GM10266 (cell line): ENCODE data around the gene TMEM184C.

Experiments
- DNase-seq: peaks from one replicate; pipeline ENCODE4 v3.0.0; 2012; ENCODE audit errors: extremely low spot score
- TF ChIP-seq, protein P1 (sequence below): IDR thresholded peaks from 2 replicates; pipeline ENCODE4 v1.5.1; 2012; ENCODE audit warnings: mild to moderate bottlenecking, low read depth; ENCODE audit not compliant: control insufficient read depth, insufficient read depth; ENCODE audit errors: missing control alignments

The TMEM184C gene

DNA sequence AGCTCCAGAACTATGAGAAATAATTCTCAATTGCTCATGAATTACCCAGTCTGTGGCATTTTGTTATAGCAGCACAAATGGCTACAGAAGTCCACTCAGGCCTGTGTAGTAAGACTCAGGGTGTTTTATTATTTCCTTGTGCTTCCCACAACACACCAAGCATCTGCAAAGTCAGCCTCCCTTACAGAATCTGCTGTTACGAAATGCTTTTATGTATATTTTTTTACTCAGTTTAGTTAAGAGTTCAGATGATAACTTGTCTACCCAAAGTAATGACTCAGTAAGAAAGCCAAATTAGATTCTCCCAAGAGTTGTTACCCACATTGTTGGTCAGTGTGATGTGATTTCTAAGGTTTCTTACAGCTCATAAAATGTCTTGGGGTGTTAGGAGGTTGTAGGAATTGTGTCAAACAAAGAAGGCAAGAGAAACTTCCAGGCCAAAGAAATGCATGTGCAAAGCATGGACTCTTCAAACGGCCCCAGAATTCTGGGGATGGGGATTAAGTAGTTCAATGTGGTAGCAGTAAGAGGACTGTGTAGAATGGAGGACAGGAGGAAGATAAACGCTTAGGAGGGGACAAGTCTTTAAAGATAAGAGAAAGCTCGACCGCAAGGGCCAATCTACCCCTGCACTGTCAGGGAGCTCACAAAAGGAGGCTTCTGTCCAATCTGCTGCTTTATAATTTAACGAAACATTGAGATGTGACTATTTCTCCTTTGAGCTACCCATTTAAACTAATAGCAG lies 35.4 kb upstream of the TMEM184C start:
- TF ChIP-seq, protein P1, sequence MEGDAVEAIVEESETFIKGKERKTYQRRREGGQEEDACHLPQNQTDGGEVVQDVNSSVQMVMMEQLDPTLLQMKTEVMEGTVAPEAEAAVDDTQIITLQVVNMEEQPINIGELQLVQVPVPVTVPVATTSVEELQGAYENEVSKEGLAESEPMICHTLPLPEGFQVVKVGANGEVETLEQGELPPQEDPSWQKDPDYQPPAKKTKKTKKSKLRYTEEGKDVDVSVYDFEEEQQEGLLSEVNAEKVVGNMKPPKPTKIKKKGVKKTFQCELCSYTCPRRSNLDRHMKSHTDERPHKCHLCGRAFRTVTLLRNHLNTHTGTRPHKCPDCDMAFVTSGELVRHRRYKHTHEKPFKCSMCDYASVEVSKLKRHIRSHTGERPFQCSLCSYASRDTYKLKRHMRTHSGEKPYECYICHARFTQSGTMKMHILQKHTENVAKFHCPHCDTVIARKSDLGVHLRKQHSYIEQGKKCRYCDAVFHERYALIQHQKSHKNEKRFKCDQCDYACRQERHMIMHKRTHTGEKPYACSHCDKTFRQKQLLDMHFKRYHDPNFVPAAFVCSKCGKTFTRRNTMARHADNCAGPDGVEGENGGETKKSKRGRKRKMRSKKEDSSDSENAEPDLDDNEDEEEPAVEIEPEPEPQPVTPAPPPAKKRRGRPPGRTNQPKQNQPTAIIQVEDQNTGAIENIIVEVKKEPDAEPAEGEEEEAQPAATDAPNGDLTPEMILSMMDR, result no peak
- DNase-seq, result no peak

DNA sequence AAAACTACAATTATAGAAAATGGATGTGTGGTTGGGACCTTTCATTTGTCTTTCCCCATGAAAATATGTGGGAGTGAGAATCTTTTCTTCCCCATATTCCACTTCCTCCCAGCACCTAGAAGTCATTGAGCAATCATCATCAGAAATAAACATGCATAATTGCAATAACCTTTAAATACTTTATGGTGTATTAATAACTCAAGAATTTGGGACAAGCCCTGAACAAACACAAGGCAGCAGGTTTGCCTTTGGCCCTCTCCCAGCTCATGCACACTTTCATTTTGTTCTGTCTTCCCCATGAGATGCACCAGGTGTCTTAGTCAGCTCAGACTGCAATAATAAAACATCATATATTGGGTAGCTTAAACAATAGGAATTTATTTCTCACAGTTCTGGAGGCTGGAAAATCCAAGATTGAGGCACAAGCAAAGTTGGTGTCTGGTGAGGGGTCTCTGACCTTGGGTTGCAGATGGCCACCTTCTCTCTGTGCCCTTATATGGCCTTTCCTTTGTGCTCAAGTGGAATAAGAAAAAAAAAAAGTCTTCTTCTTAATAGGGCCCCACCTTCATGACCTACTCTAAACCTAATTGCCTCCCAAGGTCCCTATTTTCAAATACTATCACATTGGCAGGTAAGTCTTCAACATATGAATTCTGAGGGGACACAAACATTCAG lies 34.7 kb upstream of the TMEM184C start:
- TF ChIP-seq, protein P1, result no peak
- DNase-seq, result no peak

DNA sequence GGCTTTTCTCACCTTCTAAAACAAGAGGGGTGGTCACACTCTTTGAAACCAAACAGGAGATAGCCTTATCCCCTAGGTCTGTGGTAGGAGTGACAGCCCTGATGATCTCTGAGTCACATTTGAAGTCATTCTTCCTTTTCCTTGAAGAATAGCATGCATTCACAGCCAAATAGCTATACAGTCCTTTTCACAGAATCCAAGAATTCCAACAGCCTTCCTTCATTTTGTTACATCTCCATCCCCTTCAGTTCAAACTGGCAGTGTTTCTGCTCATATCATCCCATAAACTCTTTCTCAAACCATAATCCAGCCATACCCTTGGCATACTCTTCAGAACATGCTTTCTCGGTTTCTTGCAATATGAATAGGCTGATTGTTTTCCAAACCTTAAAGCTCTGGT lies 33.3 kb upstream of the TMEM184C start:
- TF ChIP-seq, protein P1, result no peak

DNA sequence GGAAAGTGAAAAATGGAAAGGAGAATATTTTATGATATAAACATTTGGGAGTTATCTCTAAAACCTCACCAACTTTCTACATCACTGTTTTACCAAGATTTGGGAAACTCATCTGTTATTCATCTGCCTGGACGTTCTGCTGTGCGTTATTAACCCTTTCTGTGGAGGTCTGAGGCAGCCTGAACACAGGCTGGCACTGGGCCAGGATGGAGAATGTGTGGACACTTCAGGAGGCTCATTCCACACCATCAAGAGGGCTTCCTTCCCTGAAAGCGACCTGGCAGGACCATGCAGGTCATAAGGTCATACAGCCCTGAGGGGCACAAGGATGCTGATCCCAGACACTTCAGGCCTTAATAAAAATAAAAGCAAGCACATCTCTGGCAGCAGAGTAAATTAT lies 31.2 kb upstream of the TMEM184C start:
- no peak for DNase-seq
- TF ChIP-seq, protein P1, result no peak

More for the DNA sequence above, 33.3 kb upstream of the TMEM184C start:
- no peak for DNase-seq

DNA sequence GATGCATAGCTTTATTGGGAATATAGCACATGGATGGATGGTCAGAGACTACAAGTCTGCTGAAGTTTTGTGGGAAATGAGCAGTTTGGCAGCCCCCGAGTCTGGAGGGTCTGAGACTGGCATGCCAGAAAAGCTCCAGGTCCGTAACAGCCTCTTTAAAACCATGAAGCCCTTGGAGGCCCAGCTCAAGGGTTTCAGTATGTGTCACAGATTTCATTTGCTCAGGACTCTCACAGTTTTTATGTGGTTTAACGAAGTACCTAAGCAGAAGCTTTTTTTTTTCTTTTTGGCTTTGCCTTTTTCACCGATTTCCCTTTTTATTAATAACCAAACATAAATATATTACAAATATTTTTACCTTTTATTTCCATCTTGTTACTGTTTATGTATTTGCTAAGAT lies 30.6 kb upstream of the TMEM184C start:
- DNase-seq, result peak; percentile 29
- TF ChIP-seq, protein P1, result no peak

DNA sequence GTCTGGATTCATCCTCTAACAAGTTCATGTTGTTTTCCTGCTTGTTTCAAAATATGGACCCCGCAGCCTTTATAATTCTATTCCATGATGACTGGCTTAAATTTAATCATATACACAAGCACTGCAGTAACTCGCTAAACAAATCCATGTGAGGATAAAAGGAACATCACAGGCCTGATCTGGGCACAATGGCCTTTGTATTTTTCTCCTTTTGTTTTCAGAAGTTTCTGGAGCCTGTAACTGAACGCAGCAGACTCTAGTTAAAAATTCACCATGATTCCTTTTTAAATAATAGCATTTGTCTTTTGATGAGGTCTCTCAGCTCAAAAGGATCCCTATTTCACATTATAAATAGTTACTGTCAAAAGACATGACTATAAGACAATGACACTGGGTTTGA lies 30.2 kb upstream of the TMEM184C start:
- TF ChIP-seq, protein P1, result no peak
- no peak for DNase-seq

DNA sequence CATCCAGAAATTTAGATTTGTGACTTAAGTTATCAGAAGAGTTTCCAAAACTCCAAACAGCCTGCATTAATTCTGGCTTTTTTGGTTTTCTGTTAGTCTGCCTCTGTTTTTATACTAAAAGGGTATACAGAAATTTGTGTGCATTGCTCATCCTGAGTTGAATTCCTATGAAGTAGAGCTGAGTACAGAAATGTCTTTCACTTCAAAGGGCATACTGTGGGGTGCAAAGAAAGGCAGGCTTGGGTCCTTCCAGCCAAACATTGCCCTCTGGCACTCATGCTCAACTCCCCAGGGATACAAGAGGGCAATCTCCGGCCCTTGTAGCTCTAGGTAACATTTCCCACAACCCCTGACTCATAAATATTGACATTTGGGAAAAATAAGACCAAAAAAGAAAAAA lies 27.6 kb upstream of the TMEM184C start:
- TF ChIP-seq, protein P1, result no peak
- DNase-seq, result no peak
